Ascending aorta (tissue), 2 donors: ENCODE data around the gene TMED3. TPM values are rescaled to one million over a fixed set of nuclear protein-coding genes. Genes with fewer than 3 reads are reported as not detected.

Experiments
- DNase-seq, 2 donors: peaks; one replicate each; pipeline ENCODE4 v3.0.0-alpha.2; 2019; ENCODE audit warnings: low spot score in 2 of 2
- H3K27ac ChIP-seq, 2 donors: fragments of 200-600 bp; sonication (generic); one replicate each; pipeline ENCODE4 v1.5.1; 2016 to 2017; ENCODE audit warnings: mild to moderate bottlenecking in 1 of 2
- H3K27me3 ChIP-seq: fragments of 200-600 bp; sonication (generic); one replicate; pipeline ENCODE4 v1.5.1; 2017
- H3K36me3 ChIP-seq, 2 donors: fragments of 200-600 bp; sonication (generic); one replicate each; pipeline ENCODE4 v1.5.1; 2016
- H3K4me1 ChIP-seq, 2 donors: fragments of 200-600 bp; sonication (generic); one replicate each; pipeline ENCODE4 v1.5.1; 2016 to 2017; ENCODE audit warnings: mild to moderate bottlenecking in 1 of 2
- H3K4me3 ChIP-seq, 2 donors: fragments of 200-600 bp; sonication (generic); one replicate each; pipeline ENCODE4 v1.5.1; 2016 to 2017; ENCODE audit warnings: mild to moderate bottlenecking in 1 of 2
- H3K9me3 ChIP-seq, 2 donors: fragments of 200-600 bp; sonication (generic); one replicate each; pipeline ENCODE4 v1.5.1; 2016
- intact Hi-C: fragments of 100-400 bp; cut with DNase I; formaldehyde crosslinking; loops from one replicate; pipeline ENCODE4 v1.15.1; 2023
- total RNA-seq: library from RNA; depleted of rRNA; stranded (reverse); fragments of >200 nt; gene quantifications from one replicate; pipeline ENCODE4 v1.1.0, GENCODE V29; 2016
- TF ChIP-seq, protein P1 (sequence below), 3 experiments: fragments of 200-600 bp in 2 of 3; fragments of 450-650 bp in 1 of 3; sonication (generic) in 2 of 3; IDR thresholded peaks; one replicate each; pipeline ENCODE4 v1.5.1; 2016 to 2019; ENCODE audit warnings: antibody characterized with exemption in 3 of 3, mild to moderate bottlenecking in 1 of 3, moderate library complexity in 1 of 3

The TMED3 gene
- total RNA-seq, 1 donor from 2014 or later: 83.7 TPM

- H3K4me1 ChIP-seq: no peaks in the 10 kb centered on the region
- H3K4me3 ChIP-seq: no peak overlapping the region
- no peak overlapping the region for H3K27ac ChIP-seq
- TF ChIP-seq, protein P1, sequence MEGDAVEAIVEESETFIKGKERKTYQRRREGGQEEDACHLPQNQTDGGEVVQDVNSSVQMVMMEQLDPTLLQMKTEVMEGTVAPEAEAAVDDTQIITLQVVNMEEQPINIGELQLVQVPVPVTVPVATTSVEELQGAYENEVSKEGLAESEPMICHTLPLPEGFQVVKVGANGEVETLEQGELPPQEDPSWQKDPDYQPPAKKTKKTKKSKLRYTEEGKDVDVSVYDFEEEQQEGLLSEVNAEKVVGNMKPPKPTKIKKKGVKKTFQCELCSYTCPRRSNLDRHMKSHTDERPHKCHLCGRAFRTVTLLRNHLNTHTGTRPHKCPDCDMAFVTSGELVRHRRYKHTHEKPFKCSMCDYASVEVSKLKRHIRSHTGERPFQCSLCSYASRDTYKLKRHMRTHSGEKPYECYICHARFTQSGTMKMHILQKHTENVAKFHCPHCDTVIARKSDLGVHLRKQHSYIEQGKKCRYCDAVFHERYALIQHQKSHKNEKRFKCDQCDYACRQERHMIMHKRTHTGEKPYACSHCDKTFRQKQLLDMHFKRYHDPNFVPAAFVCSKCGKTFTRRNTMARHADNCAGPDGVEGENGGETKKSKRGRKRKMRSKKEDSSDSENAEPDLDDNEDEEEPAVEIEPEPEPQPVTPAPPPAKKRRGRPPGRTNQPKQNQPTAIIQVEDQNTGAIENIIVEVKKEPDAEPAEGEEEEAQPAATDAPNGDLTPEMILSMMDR (IDR thresholded peaks at IDR 0.05): no peak
- DNase-seq: no peak
- H3K9me3 ChIP-seq: no peaks in the 10 kb centered on the region
- no peaks in the 10 kb centered on the region for H3K36me3 ChIP-seq
- intact Hi-C loops: no loop called here
- H3K27me3 ChIP-seq: no peaks in the 10 kb centered on the region
Observed at GRCh38 chr15:79370716-79371115, 59.8 kb downstream of the TMED3 start.

DNA sequence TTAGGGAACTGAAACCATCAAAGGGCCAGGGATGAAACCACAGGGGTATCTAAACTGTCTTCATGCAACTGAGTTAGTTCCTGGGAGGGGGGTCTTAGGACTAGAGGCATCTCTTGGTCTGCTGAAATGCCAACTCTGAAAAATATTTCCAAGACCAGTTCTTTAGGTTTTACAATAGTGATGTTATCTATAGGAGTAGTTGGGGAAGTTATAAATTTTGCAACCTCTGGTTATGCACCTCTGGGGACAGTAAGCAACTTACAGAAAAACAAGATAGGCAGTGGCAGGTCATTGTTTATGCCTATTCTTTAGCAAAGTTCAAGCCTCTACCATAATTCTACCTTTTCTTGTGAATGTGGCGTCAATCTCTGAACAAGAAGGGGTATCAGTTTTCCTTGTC is 60.7 kb downstream of the TMED3 start:
- intact Hi-C loops: no loop called here

DNA sequence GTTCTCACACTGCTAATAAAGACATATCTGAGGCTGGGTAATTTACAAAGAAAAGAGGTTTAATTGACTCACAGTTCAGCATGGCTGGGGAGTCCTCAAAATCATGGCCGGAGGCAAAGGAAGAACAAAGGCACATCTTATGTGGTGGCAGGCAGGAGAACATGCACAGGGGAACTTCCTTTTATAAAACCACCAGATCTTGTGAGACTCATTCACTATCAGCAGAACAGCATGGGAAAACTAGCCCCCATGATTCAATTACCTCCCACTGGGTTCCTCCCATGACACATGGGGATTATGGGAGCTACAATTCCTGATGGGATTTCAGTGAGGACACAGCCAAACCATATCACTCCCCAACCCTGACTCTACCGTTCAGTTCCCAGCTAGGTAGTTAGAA is 61.5 kb downstream of the TMED3 start:
- DNase-seq: no peak
- Histone ChIP-seq H3K36me3 (no peaks in the 10 kb centered on the region), H3K27me3 (no peaks in the 10 kb centered on the region), H3K27ac (no peak overlapping the region), H3K4me3 (no peak overlapping the region), H3K9me3 (no peaks in the 10 kb centered on the region), H3K4me1 (no peaks in the 10 kb centered on the region)
- TF ChIP-seq, protein P1 (IDR thresholded peaks at IDR 0.05): no peak
- intact Hi-C loops: no loop called here

More for the DNA sequence above, 60.7 kb downstream of the TMED3 start:
- H3K27ac ChIP-seq: no peak overlapping the region
- H3K4me1 ChIP-seq: no peaks in the 10 kb centered on the region
- TF ChIP-seq, protein P1 (IDR thresholded peaks at IDR 0.05): no peak
- H3K4me3 ChIP-seq: no peak overlapping the region
- no peak for DNase-seq
- no peaks in the 10 kb centered on the region for H3K36me3 ChIP-seq
- no peaks in the 10 kb centered on the region for H3K9me3 ChIP-seq
- H3K27me3 ChIP-seq: no peaks in the 10 kb centered on the region

Other genes starting within 250 kb of the TMED3 start
- gene RASGRF1, start 220.3 kb upstream of the TMED3 start, total RNA-seq: not detected
- not detected for gene ANKRD34C, start 28.4 kb upstream of the TMED3 start, total RNA-seq
- 0.21 TPM for gene MINAR1, start 121.2 kb downstream of the TMED3 start, total RNA-seq